GM19328 (cell line): ENCODE measurements around the gene RPS6KA3.

Experiments used
- ATAC-seq: cut with Tn5 transposase; IDR thresholded peaks from one replicate; pipeline ENCODE4 v1.9.1; 2021; ENCODE audit warnings: mild to moderate bottlenecking, moderate library complexity; ENCODE audit not compliant: unreplicated experiment

RPS6KA3 gene

GRCh38 chrX:20266810-20267606 is at the start of gene RPS6KA3:
RPS6KA3 (minus strand) TSS chrX:20266909; CDS start chrX:20266632, 277 bp downstream.
- peak; percentile 70 for ATAC-seq

GRCh38 chrX:20315140-20315539 is 48.4 kb upstream of the RPS6KA3 start:
- ATAC-seq = peak; percentile 89

- no peak for ATAC-seq
These were observed 47.2 kb upstream of the RPS6KA3 start for GRCh38 chrX:20313899-20314298.

- ATAC-seq = no peak
These were observed 45.3 kb upstream of the RPS6KA3 start for GRCh38 chrX:20312018-20312417.

GRCh38 chrX:20311505-20311904 is 44.8 kb upstream of the RPS6KA3 start:
- no peak for ATAC-seq

GRCh38 chrX:20309806-20310205 is 43.1 kb upstream of the RPS6KA3 start:
- ATAC-seq = no peak

GRCh38 chrX:20306668-20307067 is 40.0 kb upstream of the RPS6KA3 start:
- no peak for ATAC-seq

GRCh38 chrX:20300822-20301221 is 34.1 kb upstream of the RPS6KA3 start:
- no peak for ATAC-seq

GRCh38 chrX:20294957-20295356 is 28.2 kb upstream of the RPS6KA3 start:
- ATAC-seq = no peak

- ATAC-seq = no peak
These were observed 27.6 kb upstream of the RPS6KA3 start for GRCh38 chrX:20294284-20294683.

GRCh38 chrX:20285511-20285910 is 18.8 kb upstream of the RPS6KA3 start:
- ATAC-seq = no peak

GRCh38 chrX:20284992-20285391 is 18.3 kb upstream of the RPS6KA3 start:
- ATAC-seq = no peak

- no peak for ATAC-seq
These were observed 17.7 kb upstream of the RPS6KA3 start for GRCh38 chrX:20284444-20284843.

GRCh38 chrX:20280938-20281337 is 14.2 kb upstream of the RPS6KA3 start:
- ATAC-seq = no peak

GRCh38 chrX:20274121-20274520 is 7.4 kb upstream of the RPS6KA3 start:
- no peak for ATAC-seq

GRCh38 chrX:20271730-20272129 is 5.0 kb upstream of the RPS6KA3 start:
- ATAC-seq = no peak

GRCh38 chrX:20271186-20271585 is 4.5 kb upstream of the RPS6KA3 start:
- ATAC-seq = no peak

GRCh38 chrX:20270562-20270890 is 3.8 kb upstream of the RPS6KA3 start:
- ATAC-seq = no peak

GRCh38 chrX:20269848-20270561 is 3.3 kb upstream of the RPS6KA3 start:
- ATAC-seq = no peak

GRCh38 chrX:20267931-20268701 is 1.4 kb upstream of the RPS6KA3 start:
- ATAC-seq = no peak

- ATAC-seq = no peak
These were observed 860 bp upstream of the RPS6KA3 start for GRCh38 chrX:20267607-20267930.
